ENCODE measurements around the gene MAPK11.

DNA sequence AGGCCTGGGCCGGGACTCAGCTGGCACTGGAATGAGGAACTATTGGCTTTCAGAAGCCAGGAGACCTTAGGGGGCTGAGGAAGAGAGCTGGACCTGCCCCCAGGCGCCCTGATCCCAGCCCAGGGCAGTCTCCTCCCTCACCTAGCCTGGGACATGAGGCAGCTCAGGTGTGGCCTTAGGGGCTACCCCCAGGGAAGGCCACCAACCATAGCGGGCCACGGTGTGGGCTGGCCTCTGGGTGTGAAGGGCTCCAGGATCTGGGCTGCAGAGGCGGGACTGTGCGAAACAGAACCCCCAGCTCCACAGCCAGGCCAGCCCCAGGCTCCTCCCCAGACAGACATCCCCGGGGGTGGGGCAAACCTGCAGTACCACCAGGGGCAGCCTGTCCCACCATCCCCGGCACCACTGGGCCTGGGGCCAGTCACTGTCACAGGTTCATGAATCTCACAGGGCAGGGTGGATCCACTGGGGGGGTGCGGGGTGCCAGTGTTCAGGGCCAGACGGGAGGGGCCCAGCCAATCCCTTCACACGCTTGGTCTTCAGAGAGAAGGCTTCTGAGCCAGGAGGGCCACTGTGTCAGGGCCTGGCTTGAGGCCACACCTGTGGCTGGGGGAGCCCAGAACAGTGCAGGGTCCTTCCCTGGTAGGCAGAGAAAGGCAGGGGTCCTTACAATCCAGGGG lies 33.8 kb upstream of the MAPK11 start:
- TF ChIP-seq, protein P1, sequence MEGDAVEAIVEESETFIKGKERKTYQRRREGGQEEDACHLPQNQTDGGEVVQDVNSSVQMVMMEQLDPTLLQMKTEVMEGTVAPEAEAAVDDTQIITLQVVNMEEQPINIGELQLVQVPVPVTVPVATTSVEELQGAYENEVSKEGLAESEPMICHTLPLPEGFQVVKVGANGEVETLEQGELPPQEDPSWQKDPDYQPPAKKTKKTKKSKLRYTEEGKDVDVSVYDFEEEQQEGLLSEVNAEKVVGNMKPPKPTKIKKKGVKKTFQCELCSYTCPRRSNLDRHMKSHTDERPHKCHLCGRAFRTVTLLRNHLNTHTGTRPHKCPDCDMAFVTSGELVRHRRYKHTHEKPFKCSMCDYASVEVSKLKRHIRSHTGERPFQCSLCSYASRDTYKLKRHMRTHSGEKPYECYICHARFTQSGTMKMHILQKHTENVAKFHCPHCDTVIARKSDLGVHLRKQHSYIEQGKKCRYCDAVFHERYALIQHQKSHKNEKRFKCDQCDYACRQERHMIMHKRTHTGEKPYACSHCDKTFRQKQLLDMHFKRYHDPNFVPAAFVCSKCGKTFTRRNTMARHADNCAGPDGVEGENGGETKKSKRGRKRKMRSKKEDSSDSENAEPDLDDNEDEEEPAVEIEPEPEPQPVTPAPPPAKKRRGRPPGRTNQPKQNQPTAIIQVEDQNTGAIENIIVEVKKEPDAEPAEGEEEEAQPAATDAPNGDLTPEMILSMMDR (IDR thresholded peaks at IDR 0.05), result no peak
- TF ChIP-seq EZH2 (IDR thresholded peaks at IDR 0.05; ENCODE audit: borderline replicate concordance, insufficient read depth, low read depth, low read length, poor library complexity, severe bottlenecking), result no peak

Data from B cell (primary cell).